Measurements from ENCODE around the gene OCA2. TPM values are rescaled to one million over a fixed set of nuclear protein-coding genes. Genes with fewer than 3 reads are reported as not detected.
A peak's percentile ranks its signal among the peaks of the same experiment; 100 is the strongest.

The OCA2 gene
- total RNA-seq, 1 donor from 2014 or later, result 0.79 TPM

DNA sequence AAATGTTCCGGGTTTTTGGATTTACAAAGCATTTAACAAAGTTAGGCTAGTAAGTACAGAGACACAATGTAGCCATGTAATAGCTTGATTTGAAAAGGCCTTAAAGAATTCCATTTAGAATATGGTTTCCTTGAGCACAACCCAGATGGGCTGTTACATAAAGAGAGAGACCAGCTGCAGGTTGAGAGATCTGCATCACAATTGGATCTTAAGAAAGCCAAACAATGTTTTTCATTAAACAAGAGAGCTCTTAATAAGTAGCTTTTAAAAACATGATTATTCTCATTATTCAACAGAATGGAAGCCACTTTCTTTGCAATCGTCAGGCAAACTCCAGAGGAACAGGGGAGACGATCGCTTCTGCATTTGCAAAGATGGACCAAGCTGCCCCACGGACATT lies 300.3 kb downstream of the OCA2 start:
- Mint-ChIP-seq H3K4me3 (ENCODE audit: low read depth) (no peak overlapping the region), H3K36me3 (ENCODE audit: insufficient read depth) (no peaks in the 10 kb centered on the region), H3K9me3 (ENCODE audit: low read depth) (peaks cover 10% of the 10 kb centered on the region), H3K27ac (no peak overlapping the region), H3K4me1 (ENCODE audit: low read depth) (peaks cover 1% of the 10 kb centered on the region), H3K27me3 (peaks cover 27% of the 10 kb centered on the region)
- TF ChIP-seq, protein P1, sequence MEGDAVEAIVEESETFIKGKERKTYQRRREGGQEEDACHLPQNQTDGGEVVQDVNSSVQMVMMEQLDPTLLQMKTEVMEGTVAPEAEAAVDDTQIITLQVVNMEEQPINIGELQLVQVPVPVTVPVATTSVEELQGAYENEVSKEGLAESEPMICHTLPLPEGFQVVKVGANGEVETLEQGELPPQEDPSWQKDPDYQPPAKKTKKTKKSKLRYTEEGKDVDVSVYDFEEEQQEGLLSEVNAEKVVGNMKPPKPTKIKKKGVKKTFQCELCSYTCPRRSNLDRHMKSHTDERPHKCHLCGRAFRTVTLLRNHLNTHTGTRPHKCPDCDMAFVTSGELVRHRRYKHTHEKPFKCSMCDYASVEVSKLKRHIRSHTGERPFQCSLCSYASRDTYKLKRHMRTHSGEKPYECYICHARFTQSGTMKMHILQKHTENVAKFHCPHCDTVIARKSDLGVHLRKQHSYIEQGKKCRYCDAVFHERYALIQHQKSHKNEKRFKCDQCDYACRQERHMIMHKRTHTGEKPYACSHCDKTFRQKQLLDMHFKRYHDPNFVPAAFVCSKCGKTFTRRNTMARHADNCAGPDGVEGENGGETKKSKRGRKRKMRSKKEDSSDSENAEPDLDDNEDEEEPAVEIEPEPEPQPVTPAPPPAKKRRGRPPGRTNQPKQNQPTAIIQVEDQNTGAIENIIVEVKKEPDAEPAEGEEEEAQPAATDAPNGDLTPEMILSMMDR (IDR thresholded peaks at IDR 0.05; ENCODE audit: unreplicated experiment), result no peak
- no peak for DNase-seq (ENCODE audit: low spot score, unreplicated experiment)

DNA sequence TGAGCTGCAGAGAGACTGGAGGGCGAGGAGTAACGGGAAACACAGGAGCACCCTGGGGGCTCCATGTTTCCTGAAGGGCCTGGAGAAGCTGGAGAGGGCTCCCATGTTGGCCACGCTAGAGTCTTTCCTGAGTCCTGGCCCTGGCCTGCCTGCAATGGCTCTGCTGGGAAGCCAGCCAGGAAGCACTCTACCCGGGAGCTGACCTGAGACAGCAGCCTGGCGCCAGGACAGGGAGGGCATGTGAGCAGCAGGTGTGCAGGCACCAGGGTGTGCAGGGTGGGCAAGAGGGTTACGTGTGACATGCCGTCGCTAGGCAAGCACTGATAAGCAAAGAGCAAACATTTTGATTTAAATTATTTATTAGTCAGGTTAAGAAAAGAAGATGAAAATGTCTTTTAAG lies 301.4 kb downstream of the OCA2 start:
- H3K27ac Mint-ChIP-seq, result peak overlapping the region; percentile 87
- H3K36me3 Mint-ChIP-seq (ENCODE audit: insufficient read depth), result no peaks in the 10 kb centered on the region
- peaks cover 1% of the 10 kb centered on the region for H3K4me1 Mint-ChIP-seq (ENCODE audit: low read depth)
- no peak for DNase-seq (ENCODE audit: low spot score, unreplicated experiment)
- H3K4me3 Mint-ChIP-seq (ENCODE audit: low read depth), result no peak overlapping the region
- peaks cover 27% of the 10 kb centered on the region for H3K27me3 Mint-ChIP-seq
- TF ChIP-seq, protein P1 (IDR thresholded peaks at IDR 0.05; ENCODE audit: unreplicated experiment), result no peak
- peaks cover 4% of the 10 kb centered on the region for H3K9me3 Mint-ChIP-seq (ENCODE audit: low read depth)

DNA sequence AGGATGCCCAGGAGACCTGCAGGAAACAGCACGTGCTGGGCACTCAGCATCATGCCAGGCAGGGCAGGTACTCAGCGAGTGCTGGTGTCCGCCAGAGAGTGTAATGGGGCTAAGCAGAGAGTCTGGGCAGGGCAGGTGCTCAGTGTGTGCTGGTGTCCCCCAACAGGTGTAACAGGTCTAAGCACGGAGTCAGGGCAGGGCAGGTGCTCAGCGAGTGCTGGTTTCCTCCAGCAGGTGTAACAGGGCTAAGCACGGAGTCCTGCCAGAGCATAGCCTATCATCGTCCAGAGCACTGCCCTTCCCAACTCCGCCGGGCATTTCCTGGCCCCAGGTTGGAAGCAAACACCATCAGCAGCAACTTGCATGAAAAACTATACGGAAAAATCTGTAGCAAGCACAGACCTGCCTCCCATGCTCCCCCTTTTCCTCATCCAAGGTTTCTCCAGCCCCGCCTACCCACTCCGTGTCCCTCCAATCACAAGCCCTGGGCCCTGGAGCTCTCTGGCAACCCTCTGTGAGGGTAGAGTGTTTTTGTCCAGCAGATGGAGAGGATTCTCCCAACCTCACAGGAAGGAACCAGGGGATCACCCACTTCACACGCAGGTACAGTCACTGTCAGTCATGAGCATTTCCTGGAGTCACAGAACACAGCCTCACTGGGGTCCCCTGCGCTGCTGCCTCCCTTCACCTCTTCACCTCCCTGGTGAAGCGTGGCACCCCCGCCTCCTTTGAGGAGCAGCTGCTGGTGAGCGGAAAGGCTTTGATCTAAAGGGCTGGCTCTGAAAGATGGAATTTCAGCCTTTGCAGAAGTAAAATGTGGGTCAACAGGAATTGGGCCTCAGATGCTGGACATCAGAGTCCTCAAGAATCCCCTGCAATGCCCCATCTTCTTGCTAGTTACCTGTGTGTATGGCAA lies 302.5 kb downstream of the OCA2 start:
- no peak overlapping the region for H3K4me3 Mint-ChIP-seq (ENCODE audit: low read depth)
- TF ChIP-seq, protein P1 (IDR thresholded peaks at IDR 0.05; ENCODE audit: unreplicated experiment), result no peak
- H3K27ac Mint-ChIP-seq, result no peak overlapping the region
- no peaks in the 10 kb centered on the region for H3K36me3 Mint-ChIP-seq (ENCODE audit: insufficient read depth)
- H3K4me1 Mint-ChIP-seq (ENCODE audit: low read depth), result peaks cover 1% of the 10 kb centered on the region
- no peak for DNase-seq (ENCODE audit: low spot score, unreplicated experiment)
- H3K27me3 Mint-ChIP-seq, result peaks cover 33% of the 10 kb centered on the region
- no peaks in the 10 kb centered on the region for H3K9me3 Mint-ChIP-seq (ENCODE audit: low read depth)

DNA sequence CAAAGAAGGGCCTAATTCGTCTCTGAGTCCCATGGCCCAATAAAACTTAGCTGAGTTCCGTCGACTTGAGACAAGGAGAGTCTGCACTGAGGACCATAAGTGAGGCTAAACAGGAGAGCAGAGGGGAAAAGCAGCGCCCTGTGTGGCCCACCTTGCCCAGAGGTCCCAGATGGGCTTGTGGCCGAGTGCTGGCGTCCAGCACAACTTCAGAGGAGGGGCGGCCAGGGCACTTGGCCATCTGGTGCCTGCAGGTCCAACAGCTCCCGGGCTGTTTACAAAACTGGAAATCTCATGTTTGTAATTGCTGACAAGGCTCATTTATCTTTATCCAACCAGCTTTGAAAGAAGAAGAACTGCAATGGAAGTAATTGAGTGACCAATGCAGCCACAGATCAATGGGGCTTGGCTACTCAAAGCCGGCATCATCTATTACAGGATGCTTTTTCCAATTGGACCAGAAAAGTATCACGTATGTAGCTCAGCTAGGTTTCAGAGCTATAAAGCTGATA lies 306.3 kb downstream of the OCA2 start:
- TF ChIP-seq, protein P1 (IDR thresholded peaks at IDR 0.05; ENCODE audit: unreplicated experiment), result no peak
- H3K4me1 Mint-ChIP-seq (ENCODE audit: low read depth), result peaks cover under 1% of the 10 kb centered on the region
- DNase-seq (ENCODE audit: low spot score, unreplicated experiment), result no peak
- H3K9me3 Mint-ChIP-seq (ENCODE audit: low read depth), result no peaks in the 10 kb centered on the region
- peaks cover 37% of the 10 kb centered on the region for H3K27me3 Mint-ChIP-seq
- no peak overlapping the region for H3K4me3 Mint-ChIP-seq (ENCODE audit: low read depth)
- H3K27ac Mint-ChIP-seq, result no peak overlapping the region
- no peaks in the 10 kb centered on the region for H3K36me3 Mint-ChIP-seq (ENCODE audit: insufficient read depth)

DNA sequence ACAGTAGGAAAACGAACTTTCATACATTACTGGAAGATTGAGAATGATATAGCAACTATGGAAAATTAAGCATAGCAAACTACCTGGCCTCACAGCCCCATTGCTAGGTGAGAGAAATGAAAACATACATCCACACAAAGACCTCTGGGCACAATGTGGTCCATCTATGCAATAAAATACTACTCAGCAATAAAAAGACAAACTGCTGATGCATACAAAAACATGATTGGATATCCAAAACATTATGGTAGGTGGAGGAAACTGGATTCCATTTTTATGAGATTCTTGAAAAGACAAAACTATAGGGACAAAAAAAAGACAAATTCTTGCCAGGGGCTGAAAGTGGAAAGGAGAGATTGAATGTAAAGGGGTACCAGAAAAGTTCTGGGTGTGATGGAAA lies 308.8 kb downstream of the OCA2 start:
- peaks cover 22% of the 10 kb centered on the region for H3K27me3 Mint-ChIP-seq
- no peaks in the 10 kb centered on the region for H3K4me1 Mint-ChIP-seq (ENCODE audit: low read depth)
- H3K36me3 Mint-ChIP-seq (ENCODE audit: insufficient read depth), result no peaks in the 10 kb centered on the region
- H3K27ac Mint-ChIP-seq, result no peak overlapping the region
- H3K9me3 Mint-ChIP-seq (ENCODE audit: low read depth), result no peaks in the 10 kb centered on the region
- TF ChIP-seq, protein P1 (IDR thresholded peaks at IDR 0.05; ENCODE audit: unreplicated experiment), result no peak
- no peak for DNase-seq (ENCODE audit: low spot score, unreplicated experiment)
- no peak overlapping the region for H3K4me3 Mint-ChIP-seq (ENCODE audit: low read depth)
